Measurements from ENCODE around the gene G3BP1. TPM values are rescaled to one million over a fixed set of nuclear protein-coding genes. Genes with fewer than 3 reads are reported as not detected.

G3BP1 gene
- total and polyA plus RNA-seq, 9 of the 15 experiments (the other 6 are each of a cell fraction or from before 2014, with no cell fraction given), result 54.7 to 264 (median 105) TPM

DNA sequence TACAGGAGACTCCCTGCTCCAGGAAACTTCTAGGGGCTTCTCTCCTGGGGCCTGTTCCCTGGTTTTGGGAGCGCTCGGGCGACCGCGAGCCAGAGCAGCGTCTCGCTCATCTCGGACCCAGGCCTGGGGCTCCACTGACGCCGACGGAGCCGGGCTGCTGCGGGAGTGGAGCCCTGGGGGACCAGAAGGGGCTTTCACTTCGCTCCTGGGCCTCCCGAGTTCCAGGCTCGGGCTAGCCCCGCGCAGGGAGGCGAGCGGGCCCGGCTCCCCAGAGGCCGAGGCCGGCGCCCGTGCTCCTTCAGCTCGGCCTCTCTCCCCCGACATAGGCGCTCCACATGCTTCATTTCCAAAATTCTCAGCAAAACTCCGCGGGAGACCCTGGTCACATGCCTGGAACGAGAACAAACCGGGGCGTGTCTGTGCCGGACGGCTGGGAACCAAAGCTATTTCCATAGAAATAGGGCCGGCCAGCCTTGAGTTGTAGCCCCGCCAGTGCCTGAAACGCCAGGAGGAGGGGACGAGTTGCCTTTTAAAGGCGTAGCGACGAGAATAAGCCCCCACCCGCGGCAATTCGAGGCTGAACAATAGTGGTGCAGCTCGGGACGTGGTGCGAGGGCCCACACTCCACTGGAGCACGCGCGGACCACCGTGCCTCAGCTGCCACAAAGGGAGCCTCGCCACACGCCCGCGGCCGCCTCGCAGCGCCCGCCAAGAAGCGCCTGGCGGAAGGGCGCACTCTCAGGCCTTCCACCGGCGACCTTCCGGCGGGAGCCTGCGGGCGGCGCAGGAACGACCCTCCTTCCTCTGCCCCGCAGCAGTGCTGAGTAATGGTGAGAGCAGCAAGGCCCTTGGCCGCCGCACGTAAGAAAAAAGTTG, 1.1 kb upstream of the G3BP1 start (continued):
- no peak for TF ChIP-seq ATF1 (CRISPR knock-in tag; IDR thresholded peaks at IDR 0.05)
- no peak for TF ChIP-seq ATF1 (tag; IDR thresholded peaks at IDR 0.05)
- no peak for TF ChIP-seq PPARD (CRISPR knock-in tag; IDR thresholded peaks at IDR 0.05)
- TF ChIP-seq ZNF444 (CRISPR knock-in tag; IDR thresholded peaks at IDR 0.05), result 0 out of 2 replicates have a peak, but pooled peaks have one; percentile 14
- TF ChIP-seq, protein P1, sequence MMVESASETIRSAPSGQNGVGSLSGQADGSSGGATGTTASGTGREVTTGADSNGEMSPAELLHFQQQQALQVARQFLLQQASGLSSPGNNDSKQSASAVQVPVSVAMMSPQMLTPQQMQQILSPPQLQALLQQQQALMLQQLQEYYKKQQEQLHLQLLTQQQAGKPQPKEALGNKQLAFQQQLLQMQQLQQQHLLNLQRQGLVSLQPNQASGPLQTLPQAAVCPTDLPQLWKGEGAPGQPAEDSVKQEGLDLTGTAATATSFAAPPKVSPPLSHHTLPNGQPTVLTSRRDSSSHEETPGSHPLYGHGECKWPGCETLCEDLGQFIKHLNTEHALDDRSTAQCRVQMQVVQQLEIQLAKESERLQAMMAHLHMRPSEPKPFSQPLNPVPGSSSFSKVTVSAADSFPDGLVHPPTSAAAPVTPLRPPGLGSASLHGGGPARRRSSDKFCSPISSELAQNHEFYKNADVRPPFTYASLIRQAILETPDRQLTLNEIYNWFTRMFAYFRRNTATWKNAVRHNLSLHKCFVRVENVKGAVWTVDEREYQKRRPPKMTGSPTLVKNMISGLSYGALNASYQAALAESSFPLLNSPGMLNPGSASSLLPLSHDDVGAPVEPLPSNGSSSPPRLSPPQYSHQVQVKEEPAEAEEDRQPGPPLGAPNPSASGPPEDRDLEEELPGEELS (CRISPR knock-in tag; IDR thresholded peaks at IDR 0.05; ENCODE audit: borderline replicate concordance), result 0 out of 2 replicates have a peak, but pooled peaks have one; percentile 62
- TF ChIP-seq ZBTB7A (IDR thresholded peaks at IDR 0.05; ENCODE audit: borderline replicate concordance, control insufficient read depth, low read depth, low read length), result peak; percentile 99
- TF ChIP-seq HDAC2 (IDR thresholded peaks at IDR 0.05), result no peak
- no peak for TF ChIP-seq BDP1 (IDR thresholded peaks at IDR 0.05; ENCODE audit: insufficient read depth, insufficient read length)
- no peak; a peak in 1 of 4 replicates for TF ChIP-seq NONO (IDR thresholded peaks at IDR 0.05; ENCODE audit: low read depth in 2 of 2, low read length in 1 of 2)
- TF ChIP-seq, protein P2, sequence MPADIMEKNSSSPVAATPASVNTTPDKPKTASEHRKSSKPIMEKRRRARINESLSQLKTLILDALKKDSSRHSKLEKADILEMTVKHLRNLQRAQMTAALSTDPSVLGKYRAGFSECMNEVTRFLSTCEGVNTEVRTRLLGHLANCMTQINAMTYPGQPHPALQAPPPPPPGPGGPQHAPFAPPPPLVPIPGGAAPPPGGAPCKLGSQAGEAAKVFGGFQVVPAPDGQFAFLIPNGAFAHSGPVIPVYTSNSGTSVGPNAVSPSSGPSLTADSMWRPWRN (IDR thresholded peaks at IDR 0.05; ENCODE audit: low read depth), result no peak
- peak; percentile 86 for TF ChIP-seq KDM5B (IDR thresholded peaks at IDR 0.05; ENCODE audit: insufficient replicate concordance, low read depth, low read length)
- no peak for TF ChIP-seq ZNF217 (CRISPR knock-in tag; IDR thresholded peaks at IDR 0.05)
- no peak for TF ChIP-seq ZNF253 (CRISPR knock-in tag; conservative IDR thresholded peaks at IDR 0.05)
- 0 out of 2 replicates have a peak, but pooled peaks have one; percentile 6 for TF ChIP-seq KDM2B (CRISPR knock-in tag; IDR thresholded peaks at IDR 0.05)
- TF ChIP-seq, protein P3, sequence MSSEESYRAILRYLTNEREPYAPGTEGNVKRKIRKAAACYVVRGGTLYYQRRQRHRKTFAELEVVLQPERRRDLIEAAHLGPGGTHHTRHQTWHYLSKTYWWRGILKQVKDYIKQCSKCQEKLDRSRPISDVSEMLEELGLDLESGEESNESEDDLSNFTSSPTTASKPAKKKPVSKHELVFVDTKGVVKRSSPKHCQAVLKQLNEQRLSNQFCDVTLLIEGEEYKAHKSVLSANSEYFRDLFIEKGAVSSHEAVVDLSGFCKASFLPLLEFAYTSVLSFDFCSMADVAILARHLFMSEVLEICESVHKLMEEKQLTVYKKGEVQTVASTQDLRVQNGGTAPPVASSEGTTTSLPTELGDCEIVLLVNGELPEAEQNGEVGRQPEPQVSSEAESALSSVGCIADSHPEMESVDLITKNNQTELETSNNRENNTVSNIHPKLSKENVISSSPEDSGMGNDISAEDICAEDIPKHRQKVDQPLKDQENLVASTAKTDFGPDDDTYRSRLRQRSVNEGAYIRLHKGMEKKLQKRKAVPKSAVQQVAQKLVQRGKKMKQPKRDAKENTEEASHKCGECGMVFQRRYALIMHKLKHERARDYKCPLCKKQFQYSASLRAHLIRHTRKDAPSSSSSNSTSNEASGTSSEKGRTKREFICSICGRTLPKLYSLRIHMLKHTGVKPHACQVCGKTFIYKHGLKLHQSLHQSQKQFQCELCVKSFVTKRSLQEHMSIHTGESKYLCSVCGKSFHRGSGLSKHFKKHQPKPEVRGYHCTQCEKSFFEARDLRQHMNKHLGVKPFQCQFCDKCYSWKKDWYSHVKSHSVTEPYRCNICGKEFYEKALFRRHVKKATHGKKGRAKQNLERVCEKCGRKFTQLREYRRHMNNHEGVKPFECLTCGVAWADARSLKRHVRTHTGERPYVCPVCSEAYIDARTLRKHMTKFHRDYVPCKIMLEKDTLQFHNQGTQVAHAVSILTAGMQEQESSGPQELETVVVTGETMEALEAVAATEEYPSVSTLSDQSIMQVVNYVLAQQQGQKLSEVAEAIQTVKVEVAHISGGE (CRISPR knock-in tag; IDR thresholded peaks at IDR 0.05), result peak in 2 of 3 experiments; percentile 77 to 93; a peak in 3 of 6 replicates
- TF ChIP-seq BRD4 (IDR thresholded peaks at IDR 0.05), result peak; percentile 87
- TF ChIP-seq SP1 (CRISPR knock-in tag; IDR thresholded peaks at IDR 0.05), result no peak
- no peak for TF ChIP-seq SAP30 (IDR thresholded peaks at IDR 0.05; ENCODE audit: borderline replicate concordance, insufficient read depth, low read depth, low read length, poor library complexity, severe bottlenecking)
- TF ChIP-seq ZBTB17 (CRISPR knock-in tag; IDR thresholded peaks at IDR 0.05), result peak; percentile 65; the same call in 1 of the 2 replicates
- no peak for TF ChIP-seq ZSCAN29 (IDR thresholded peaks at IDR 0.05)
- peak; percentile 2; the same call in 1 of the 2 replicates for TF ChIP-seq ZC3H4 (CRISPR knock-in tag; IDR thresholded peaks at IDR 0.05; ENCODE audit: borderline replicate concordance)

All from K562 (cell line).